ENCODE measurements around the gene FCRL3. TPM values are rescaled to one million over a fixed set of nuclear protein-coding genes. Genes with fewer than 3 reads are reported as not detected.

Gene FCRL3
- total RNA-seq, 1 donor from 2014 or later = 97.1 TPM

DNA sequence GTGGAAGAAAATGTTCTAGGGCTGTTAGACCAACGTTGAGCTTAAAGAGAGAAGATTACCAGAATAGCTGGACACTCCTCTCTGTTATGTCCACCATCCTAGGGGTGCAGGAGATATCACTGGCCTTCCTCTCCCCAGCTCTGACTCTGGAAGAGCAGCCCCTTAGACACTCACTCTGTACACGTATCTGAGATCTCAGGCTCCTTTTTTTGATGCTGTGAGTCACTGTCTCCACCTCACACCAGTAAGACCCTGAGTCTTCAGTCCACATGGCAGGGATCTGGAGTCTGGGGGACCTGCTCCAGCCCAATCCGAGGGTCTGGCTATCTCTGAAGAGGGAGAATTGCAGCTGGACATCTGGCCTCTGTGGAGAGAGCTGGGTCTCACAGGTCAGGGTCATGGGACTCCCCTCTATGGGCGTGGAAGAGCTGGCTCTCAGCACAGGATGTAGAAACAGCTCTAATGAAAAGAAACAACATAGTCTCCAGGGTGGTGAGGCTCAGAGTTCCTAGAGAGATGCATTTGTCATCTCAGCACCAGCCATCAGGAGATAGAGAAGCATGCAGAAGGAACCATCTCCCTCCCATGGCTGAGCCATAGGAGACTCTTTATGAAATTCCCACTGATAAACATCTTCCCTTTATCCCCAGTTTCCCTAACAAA, 3.5 kb downstream of the FCRL3 start:
- POLR2A ChIA-PET = interaction anchor here (0.6 to 1.9 kb wide), 5 partner anchors 30 to 117 kb away, joined by 3 to 7 read pairs (median 4); partner anchors contain the start of gene FCRL4
- Mint-ChIP-seq H3K36me3 (ENCODE audit: low read depth) (peaks cover 51% of the 10 kb centered on the region), H3K9me3 (no peaks in the 10 kb centered on the region), H3K27ac (peak overlapping the region; percentile 92), H3K4me3 (peak overlapping the region; percentile 88), H3K4me1 (peaks cover 95% of the 10 kb centered on the region), H3K27me3 (no peaks in the 10 kb centered on the region)
- CTCF ChIA-PET = interaction anchor here (1.0 kb wide), 1 partner anchor 117 kb away, joined by 7 read pairs; no protein-coding TSS in a partner anchor
- intact Hi-C loops (cut with micrococcal nuclease) = no loop called here
- no peak for DNase-seq
- ATAC-seq (ENCODE audit: low read depth) = peak; percentile 19
- TF ChIP-seq, protein P1, sequence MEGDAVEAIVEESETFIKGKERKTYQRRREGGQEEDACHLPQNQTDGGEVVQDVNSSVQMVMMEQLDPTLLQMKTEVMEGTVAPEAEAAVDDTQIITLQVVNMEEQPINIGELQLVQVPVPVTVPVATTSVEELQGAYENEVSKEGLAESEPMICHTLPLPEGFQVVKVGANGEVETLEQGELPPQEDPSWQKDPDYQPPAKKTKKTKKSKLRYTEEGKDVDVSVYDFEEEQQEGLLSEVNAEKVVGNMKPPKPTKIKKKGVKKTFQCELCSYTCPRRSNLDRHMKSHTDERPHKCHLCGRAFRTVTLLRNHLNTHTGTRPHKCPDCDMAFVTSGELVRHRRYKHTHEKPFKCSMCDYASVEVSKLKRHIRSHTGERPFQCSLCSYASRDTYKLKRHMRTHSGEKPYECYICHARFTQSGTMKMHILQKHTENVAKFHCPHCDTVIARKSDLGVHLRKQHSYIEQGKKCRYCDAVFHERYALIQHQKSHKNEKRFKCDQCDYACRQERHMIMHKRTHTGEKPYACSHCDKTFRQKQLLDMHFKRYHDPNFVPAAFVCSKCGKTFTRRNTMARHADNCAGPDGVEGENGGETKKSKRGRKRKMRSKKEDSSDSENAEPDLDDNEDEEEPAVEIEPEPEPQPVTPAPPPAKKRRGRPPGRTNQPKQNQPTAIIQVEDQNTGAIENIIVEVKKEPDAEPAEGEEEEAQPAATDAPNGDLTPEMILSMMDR (IDR thresholded peaks at IDR 0.05) = no peak

DNA sequence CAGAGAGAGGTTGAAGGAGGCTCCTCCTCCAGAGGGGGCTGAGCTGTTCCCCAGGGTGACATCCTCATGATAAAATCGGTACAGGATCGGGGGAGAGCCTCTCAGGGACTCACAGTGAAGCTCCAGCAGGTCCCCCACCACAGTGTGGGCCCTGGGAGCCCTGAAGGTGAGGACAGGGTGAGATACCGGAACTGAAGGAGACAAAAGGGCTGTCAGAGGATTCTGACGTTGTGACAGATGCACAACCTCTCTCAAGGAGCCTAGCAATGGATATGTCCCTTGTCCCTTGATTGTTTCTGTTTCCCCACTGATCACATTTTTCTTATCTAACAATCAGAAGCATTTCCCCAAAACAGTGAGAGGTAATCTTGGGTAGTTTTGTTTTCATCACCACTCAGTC, 5.2 kb downstream of the FCRL3 start:
- Mint-ChIP-seq H3K27ac (peak overlapping the region; percentile 78), H3K36me3 (ENCODE audit: low read depth) (peaks cover 62% of the 10 kb centered on the region), H3K4me3 (peak overlapping the region; percentile 24), H3K27me3 (no peaks in the 10 kb centered on the region), H3K9me3 (no peaks in the 10 kb centered on the region), H3K4me1 (peaks cover 91% of the 10 kb centered on the region)
- DNase-seq (no peak), ATAC-seq (ENCODE audit: low read depth) (no peak)
- intact Hi-C loops (cut with micrococcal nuclease) = no loop called here
- CTCF ChIA-PET = interaction anchor here (1.2 kb wide), 1 partner anchor 16 kb away, joined by 3 read pairs; no protein-coding TSS in a partner anchor
- TF ChIP-seq, protein P1 (IDR thresholded peaks at IDR 0.05) = no peak
- POLR2A ChIA-PET = interaction anchor here (0.7 to 1.3 kb wide), 3 partner anchors 77 to 137 kb away, joined by 3 to 5 read pairs (median 4); no protein-coding TSS in a partner anchor

DNA sequence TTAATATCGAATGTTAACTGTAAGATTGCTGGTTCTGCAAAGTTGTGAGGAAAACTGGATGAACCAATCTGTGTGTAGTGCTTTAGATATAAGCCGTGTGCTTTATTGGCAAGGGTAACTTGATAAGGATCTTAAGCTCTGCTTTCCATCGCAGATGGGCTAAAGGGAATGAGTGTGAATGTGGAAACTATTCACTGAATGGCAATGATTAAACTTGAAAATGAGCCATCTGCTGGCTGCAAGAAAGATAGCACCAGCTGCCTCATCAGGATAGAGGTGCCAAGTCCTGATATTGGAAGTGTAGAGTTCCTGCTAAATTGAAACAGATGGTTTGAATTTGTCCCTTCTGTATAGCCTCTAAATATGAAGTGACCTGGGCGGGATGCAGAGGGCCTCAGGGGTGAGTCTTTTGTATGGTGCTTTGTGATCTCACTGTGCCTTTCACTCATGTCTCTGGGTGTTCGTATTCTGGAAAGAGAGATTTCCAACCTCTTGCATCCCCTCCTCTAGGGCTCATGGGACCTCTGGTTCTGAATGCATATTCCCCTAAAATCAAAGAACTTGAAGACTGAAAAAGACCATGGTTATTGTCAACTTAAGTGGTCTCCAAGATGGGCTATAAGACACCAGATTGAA, 9.2 kb downstream of the FCRL3 start:
- ChIA-PET POLR2A (interaction anchor here (0.8 to 2.3 kb wide), 11 partner anchors 9 to 111 kb away, joined by 3 to 12 read pairs (median 3); partner anchors contain the start of genes FCRL3 and FCRL4), CTCF (interaction anchor here (0.7 to 3.5 kb wide), 38 partner anchors 8 to 256 kb away, joined by 3 to 123 read pairs (median 4); partner anchors contain the start of genes FCRL2, FCRL3 and FCRL5)
- Mint-ChIP-seq H3K4me1 (peaks cover 86% of the 10 kb centered on the region), H3K36me3 (ENCODE audit: low read depth) (peaks cover 78% of the 10 kb centered on the region), H3K4me3 (no peak overlapping the region), H3K9me3 (no peaks in the 10 kb centered on the region), H3K27ac (peak overlapping the region; percentile 69), H3K27me3 (no peaks in the 10 kb centered on the region)
- ATAC-seq (ENCODE audit: low read depth) = peak; percentile 62
- DNase-seq = no peak
- TF ChIP-seq, protein P1 (IDR thresholded peaks at IDR 0.05) = no peak
- intact Hi-C loops (cut with micrococcal nuclease) = loop anchor here (1.0 to 5.0 kb wide), 7 partner anchors 8 to 256 kb away; no protein-coding TSS in a partner anchor

DNA sequence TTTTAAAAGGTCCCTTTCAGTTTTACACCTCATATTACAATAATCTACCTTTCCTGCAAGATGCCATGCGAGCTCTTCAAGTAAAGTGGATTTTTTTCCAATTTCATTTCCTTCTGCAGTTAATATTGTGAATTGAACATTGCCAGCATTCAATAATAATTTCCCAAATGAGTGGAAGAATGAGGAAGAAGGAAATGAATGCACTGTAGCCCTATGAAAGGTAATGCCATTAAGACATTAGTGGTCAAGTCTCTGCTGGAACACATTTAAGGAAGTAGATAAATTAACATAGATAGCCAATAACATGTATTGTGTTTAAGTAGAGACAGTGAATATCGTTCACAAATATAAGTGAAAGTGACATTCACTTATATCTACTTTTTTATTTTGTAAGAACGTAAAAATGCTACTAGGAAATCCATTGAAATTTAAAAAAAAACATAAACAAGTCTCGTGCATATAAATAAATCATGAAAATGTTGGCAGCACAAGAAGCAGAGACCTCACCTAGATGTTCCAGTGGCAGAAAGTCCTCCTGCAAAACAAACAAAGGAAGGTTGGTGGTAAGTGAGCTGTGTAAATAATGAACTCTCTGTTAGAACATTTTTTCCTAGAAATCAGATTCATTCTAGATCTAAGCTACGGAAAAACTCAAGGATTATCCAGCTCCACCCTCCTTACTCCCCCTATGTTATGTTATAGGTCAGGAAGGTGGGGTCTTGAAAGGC, 17.7 kb downstream of the FCRL3 start:
- H3K36me3 Mint-ChIP-seq (ENCODE audit: low read depth) = peaks cover 85% of the 10 kb centered on the region
- POLR2A ChIA-PET = interaction anchor here (0.5 kb wide), 1 partner anchor 75 kb away, joined by 7 read pairs; no protein-coding TSS in a partner anchor
- no peak overlapping the region for H3K27ac Mint-ChIP-seq
- TF ChIP-seq, protein P1 (IDR thresholded peaks at IDR 0.05) = no peak
- ATAC-seq (ENCODE audit: low read depth) = no peak
- no peak for DNase-seq
- no peaks in the 10 kb centered on the region for H3K27me3 Mint-ChIP-seq
- no peaks in the 10 kb centered on the region for H3K9me3 Mint-ChIP-seq
- intact Hi-C loops (cut with micrococcal nuclease) = no loop called here
- no peak overlapping the region for H3K4me3 Mint-ChIP-seq
- peaks cover 33% of the 10 kb centered on the region for H3K4me1 Mint-ChIP-seq
- CTCF ChIA-PET = interaction anchor here (1.0 to 1.6 kb wide), 2 partner anchors 9 to 103 kb away, joined by 4 to 7 read pairs; no protein-coding TSS in a partner anchor

Data from activated B cell treated with CpG ODN at 0.5 μM for 24 hours (primary cell).